ENCODE results near the gene CMSS1.
A peak's percentile ranks its signal among the peaks of the same experiment; 100 is the strongest.

The CMSS1 gene

DNA sequence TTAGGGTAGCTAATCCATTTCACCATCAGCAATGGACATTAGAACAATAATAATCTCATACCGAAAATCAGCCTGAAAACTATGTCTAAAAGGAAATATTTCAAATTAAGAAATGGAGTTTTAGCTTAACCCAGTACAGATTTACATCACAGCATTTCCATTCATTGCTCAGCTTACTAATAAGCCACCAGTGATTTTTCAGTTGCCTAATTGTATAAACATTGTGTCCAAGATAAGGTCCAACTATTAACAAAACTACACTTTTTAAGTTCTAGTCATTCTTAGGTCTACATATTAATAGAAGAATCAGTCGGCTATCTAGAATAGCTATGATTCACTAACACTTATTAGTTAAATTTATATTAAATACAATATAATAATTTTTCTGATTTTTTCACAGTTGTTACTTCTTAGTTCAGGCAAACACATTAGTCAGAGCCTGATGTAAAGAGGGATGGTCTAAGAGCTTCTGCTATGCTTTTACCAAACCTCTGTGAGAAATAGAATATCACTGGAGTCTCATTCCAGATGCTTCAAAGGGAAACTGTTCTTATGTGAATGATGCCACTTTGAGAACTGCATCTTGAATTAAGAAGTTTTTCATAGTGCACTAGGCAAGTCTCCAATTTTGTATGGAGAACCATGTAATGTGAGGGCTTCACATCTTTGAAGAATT is 74.1 kb downstream of the CMSS1 start:
- Histone ChIP-seq H3K36me3 (ENCODE audit: control insufficient read depth, insufficient read depth, low read length) (no peaks in the 10 kb centered on the region), H3K4me1 (ENCODE audit: control insufficient read depth, insufficient read depth, low read length) (peaks cover 34% of the 10 kb centered on the region), H3K27ac (ENCODE audit: low read depth, low read length) (no peak overlapping the region), H3K9ac (ENCODE audit: low read length) (no peak overlapping the region), H3K9me3 (ENCODE audit: control insufficient read depth, insufficient read depth, low read depth, low read length) (no peaks in the 10 kb centered on the region), H3K4me3 (ENCODE audit: low read depth, low read length) (no peak overlapping the region), H3K27me3 (ENCODE audit: control insufficient read depth, insufficient read depth, low read length) (no peaks in the 10 kb centered on the region)

DNA sequence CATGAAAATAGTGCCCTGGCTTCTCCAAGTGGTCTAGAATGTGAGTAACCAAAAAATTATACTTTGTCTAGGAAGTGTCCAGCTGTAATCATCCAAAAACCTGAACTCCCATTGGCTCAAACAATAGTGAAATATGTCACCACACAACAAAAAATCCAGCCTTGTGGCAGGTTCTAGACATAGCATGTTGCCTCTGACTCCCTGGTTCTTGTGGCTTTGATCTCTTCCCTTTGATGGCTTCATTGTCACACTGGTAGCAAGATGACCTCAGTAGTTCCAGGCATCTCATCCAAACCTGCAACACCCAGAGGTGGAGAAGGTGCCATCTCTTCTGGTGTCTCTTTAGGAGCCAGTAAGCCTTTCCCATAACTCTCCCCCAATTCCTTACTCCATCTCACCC is 74.7 kb downstream of the CMSS1 start:
- Histone ChIP-seq H3K27ac (ENCODE audit: low read depth, low read length) (no peak overlapping the region), H3K27me3 (ENCODE audit: control insufficient read depth, insufficient read depth, low read length) (no peaks in the 10 kb centered on the region), H3K9me3 (ENCODE audit: control insufficient read depth, insufficient read depth, low read depth, low read length) (no peaks in the 10 kb centered on the region), H3K9ac (ENCODE audit: low read length) (no peak overlapping the region), H3K4me3 (ENCODE audit: low read depth, low read length) (no peak overlapping the region), H3K4me1 (ENCODE audit: control insufficient read depth, insufficient read depth, low read length) (peaks cover 35% of the 10 kb centered on the region), H3K36me3 (ENCODE audit: control insufficient read depth, insufficient read depth, low read length) (no peaks in the 10 kb centered on the region)

DNA sequence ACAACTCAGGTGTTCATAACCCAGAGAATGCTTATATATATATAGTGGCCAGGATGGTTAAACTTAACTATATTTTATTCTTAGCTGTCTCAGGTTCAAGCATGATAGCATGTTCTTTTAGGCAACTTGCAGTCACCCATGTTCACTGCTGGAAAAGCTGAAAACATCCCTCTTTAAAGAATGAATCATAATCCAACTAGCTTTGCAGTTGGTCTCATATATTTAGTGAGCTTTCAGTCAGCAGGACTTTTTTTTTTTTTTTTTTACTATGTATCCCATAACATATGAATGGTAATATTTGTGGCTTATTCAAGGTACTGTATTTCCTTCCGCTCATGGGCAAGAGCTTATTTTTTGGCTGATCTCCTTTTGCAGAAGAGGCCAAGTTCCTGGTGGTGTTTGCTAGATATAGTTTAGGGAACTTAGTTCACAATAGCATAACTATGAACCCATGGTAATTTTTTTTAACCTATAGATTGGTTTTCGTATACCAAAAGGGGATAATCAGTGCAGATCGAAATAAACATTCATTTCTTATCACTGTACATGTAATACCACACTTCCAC is 77.6 kb downstream of the CMSS1 start:
- Histone ChIP-seq H3K9me3 (ENCODE audit: control insufficient read depth, insufficient read depth, low read depth, low read length) (no peaks in the 10 kb centered on the region), H3K4me3 (ENCODE audit: low read depth, low read length) (no peak overlapping the region), H3K27me3 (ENCODE audit: control insufficient read depth, insufficient read depth, low read length) (no peaks in the 10 kb centered on the region), H3K27ac (ENCODE audit: low read depth, low read length) (peak overlapping the region; percentile 79; the same call in 1 of the 2 replicates), H3K36me3 (ENCODE audit: control insufficient read depth, insufficient read depth, low read length) (no peaks in the 10 kb centered on the region), H3K4me1 (ENCODE audit: control insufficient read depth, insufficient read depth, low read length) (peaks cover 33% of the 10 kb centered on the region), H3K9ac (ENCODE audit: low read length) (no peak overlapping the region)

DNA sequence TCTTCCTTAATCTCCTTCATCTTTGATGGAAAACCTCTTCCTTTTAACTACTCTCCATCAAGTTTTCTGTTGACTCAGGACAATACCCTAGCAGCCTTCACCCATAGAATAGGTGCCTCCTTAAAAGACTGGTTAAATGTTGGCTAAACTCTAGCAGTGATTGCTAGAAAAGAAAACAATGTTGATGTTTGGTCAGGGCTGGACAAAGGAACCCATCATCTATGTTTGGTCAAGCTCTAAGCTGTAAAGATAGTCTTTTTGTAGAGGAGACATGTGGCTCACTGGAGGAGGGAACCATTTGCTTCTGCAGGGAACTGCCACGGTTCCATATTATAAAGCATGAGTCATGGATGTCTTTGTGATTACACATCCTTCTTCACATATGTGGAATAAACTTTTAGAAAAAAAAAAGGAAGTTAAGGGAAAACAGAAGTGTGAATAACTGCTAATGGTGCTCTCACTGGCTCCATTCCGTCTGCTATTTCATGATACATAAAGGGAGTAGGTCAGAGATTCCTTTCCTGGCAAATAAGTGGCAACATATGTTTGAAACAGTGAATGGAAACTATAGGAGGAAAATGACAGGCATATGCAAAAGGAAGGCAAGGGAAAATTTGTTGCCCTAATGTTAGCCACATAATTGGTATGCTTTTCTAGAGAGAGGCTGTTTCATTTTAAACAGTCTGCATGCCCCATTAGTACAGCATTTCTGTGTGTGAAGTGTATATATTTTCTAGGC is 78.2 kb downstream of the CMSS1 start:
- Histone ChIP-seq H3K36me3 (ENCODE audit: control insufficient read depth, insufficient read depth, low read length) (no peaks in the 10 kb centered on the region), H3K27ac (ENCODE audit: low read depth, low read length) (peak overlapping the region; percentile 79), H3K27me3 (ENCODE audit: control insufficient read depth, insufficient read depth, low read length) (no peaks in the 10 kb centered on the region), H3K9me3 (ENCODE audit: control insufficient read depth, insufficient read depth, low read depth, low read length) (no peaks in the 10 kb centered on the region), H3K4me1 (ENCODE audit: control insufficient read depth, insufficient read depth, low read length) (peaks cover 31% of the 10 kb centered on the region), H3K4me3 (ENCODE audit: low read depth, low read length) (0 out of 2 replicates have a peak overlapping the region, but pooled peaks have one; percentile 0), H3K9ac (ENCODE audit: low read length) (peak overlapping the region; percentile 52)

DNA sequence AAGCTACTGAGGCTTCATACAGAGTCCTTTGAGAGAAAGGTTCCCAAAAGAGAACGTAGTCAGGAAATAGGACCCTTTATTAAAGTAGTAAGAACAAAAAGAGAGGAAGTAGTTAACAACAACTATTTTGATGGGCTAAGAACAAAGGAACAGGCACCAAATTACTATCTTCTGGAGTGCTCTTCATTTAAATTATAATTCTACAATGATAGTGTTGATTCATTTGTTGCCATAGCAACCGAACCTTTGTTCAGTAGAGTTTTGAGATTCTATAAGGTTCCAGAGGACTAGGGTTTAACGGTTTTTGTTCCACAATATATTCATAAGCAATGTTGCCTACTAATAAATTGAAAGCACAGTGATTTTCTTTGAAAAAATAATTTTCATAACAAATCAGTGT is 78.8 kb downstream of the CMSS1 start:
- peak overlapping the region; percentile 52 for H3K9ac ChIP-seq (ENCODE audit: low read length)
- no peaks in the 10 kb centered on the region for H3K36me3 ChIP-seq (ENCODE audit: control insufficient read depth, insufficient read depth, low read length)
- H3K4me3 ChIP-seq (ENCODE audit: low read depth, low read length): 0 out of 2 replicates have a peak overlapping the region, but pooled peaks have one; percentile 0
- no peaks in the 10 kb centered on the region for H3K9me3 ChIP-seq (ENCODE audit: control insufficient read depth, insufficient read depth, low read depth, low read length)
- H3K4me1 ChIP-seq (ENCODE audit: control insufficient read depth, insufficient read depth, low read length): peaks cover 28% of the 10 kb centered on the region
- no peaks in the 10 kb centered on the region for H3K27me3 ChIP-seq (ENCODE audit: control insufficient read depth, insufficient read depth, low read length)
- peak overlapping the region; percentile 79 for H3K27ac ChIP-seq (ENCODE audit: low read depth, low read length)

DNA sequence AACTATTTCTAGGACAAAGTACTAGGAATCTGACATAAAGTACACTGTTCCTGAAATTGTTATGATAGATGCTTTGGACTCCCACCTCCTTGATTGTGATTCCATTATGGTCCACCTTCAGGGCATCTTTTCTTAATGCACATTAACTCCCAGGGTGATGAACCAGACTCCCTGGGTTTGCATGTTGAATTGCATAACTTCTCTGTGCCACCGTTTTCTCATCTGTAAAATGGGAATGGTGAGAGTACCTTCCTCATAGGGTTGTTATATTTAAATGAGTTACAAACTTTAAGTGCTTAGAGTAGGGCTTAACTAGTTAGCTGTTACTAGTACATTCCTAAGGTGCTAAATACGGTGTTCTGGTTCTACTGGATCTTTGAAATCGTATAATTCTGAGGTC is 81.9 kb downstream of the CMSS1 start:
- peaks cover 30% of the 10 kb centered on the region for H3K4me1 ChIP-seq (ENCODE audit: control insufficient read depth, insufficient read depth, low read length)
- H3K27ac ChIP-seq (ENCODE audit: low read depth, low read length): no peak overlapping the region
- H3K27me3 ChIP-seq (ENCODE audit: control insufficient read depth, insufficient read depth, low read length): no peaks in the 10 kb centered on the region
- H3K4me3 ChIP-seq (ENCODE audit: low read depth, low read length): no peak overlapping the region
- no peaks in the 10 kb centered on the region for H3K36me3 ChIP-seq (ENCODE audit: control insufficient read depth, insufficient read depth, low read length)
- H3K9ac ChIP-seq (ENCODE audit: low read length): no peak overlapping the region
- H3K9me3 ChIP-seq (ENCODE audit: control insufficient read depth, insufficient read depth, low read depth, low read length): no peaks in the 10 kb centered on the region

DNA sequence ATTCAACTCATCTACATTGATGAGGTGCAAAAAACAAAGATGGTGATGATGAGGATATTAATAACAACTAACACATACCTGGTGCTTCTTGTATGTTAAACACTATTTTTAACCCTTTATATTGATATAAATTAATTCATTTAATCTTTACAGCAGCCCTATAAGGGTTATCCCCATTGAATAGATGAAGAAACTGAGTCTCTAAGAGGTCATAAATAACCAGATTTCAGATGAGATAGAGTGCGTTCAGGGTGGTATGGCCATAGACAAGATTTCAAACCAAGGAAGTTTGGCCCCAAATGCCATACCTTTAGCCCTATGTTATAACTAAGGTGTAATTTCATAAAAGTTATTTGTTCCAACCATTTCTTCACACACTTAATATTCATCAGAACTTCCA is 82.6 kb downstream of the CMSS1 start:
- H3K4me3 ChIP-seq (ENCODE audit: low read depth, low read length): no peak overlapping the region
- no peaks in the 10 kb centered on the region for H3K9me3 ChIP-seq (ENCODE audit: control insufficient read depth, insufficient read depth, low read depth, low read length)
- no peaks in the 10 kb centered on the region for H3K36me3 ChIP-seq (ENCODE audit: control insufficient read depth, insufficient read depth, low read length)
- no peak overlapping the region for H3K27ac ChIP-seq (ENCODE audit: low read depth, low read length)
- no peaks in the 10 kb centered on the region for H3K27me3 ChIP-seq (ENCODE audit: control insufficient read depth, insufficient read depth, low read length)
- H3K9ac ChIP-seq (ENCODE audit: low read length): no peak overlapping the region
- H3K4me1 ChIP-seq (ENCODE audit: control insufficient read depth, insufficient read depth, low read length): peaks cover 24% of the 10 kb centered on the region

DNA sequence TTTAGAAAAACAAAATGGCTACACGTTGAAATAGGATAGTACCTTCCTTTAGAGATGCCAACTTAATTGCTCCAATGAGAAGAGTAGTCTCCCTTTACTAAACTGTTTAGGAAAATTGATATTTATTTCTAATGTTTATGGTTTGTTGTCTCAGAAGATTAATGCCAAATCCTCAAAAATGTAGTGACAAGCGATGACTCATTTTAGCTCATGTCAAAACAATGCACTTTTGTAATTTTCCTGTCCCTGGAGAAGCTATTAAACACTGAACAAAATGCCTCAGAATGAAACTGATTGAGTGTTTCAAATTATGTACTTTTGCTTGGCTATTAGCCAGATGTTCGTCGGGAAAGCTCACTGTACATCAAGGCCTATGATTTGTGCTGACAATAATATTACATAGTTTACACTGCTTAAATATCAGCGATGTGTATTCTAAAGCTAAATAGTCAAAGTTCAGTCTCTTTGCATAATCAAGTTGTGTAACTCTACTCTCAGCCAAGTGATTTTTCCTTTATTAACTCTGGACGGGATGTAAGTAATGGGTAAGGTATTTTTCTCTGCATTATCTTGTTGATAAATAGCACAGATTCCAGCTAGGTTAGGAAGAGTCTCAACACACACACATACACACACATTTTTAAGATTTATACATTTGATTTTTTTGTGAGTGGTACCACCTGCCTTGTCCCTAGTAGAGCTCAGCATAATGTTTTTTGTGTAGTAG is 83.7 kb downstream of the CMSS1 start:
- peaks cover 12% of the 10 kb centered on the region for H3K4me1 ChIP-seq (ENCODE audit: control insufficient read depth, insufficient read depth, low read length)
- H3K27me3 ChIP-seq (ENCODE audit: control insufficient read depth, insufficient read depth, low read length): no peaks in the 10 kb centered on the region
- no peaks in the 10 kb centered on the region for H3K9me3 ChIP-seq (ENCODE audit: control insufficient read depth, insufficient read depth, low read depth, low read length)
- no peak overlapping the region for H3K27ac ChIP-seq (ENCODE audit: low read depth, low read length)
- H3K9ac ChIP-seq (ENCODE audit: low read length): no peak overlapping the region
- no peaks in the 10 kb centered on the region for H3K36me3 ChIP-seq (ENCODE audit: control insufficient read depth, insufficient read depth, low read length)
- H3K4me3 ChIP-seq (ENCODE audit: low read depth, low read length): no peak overlapping the region

DNA sequence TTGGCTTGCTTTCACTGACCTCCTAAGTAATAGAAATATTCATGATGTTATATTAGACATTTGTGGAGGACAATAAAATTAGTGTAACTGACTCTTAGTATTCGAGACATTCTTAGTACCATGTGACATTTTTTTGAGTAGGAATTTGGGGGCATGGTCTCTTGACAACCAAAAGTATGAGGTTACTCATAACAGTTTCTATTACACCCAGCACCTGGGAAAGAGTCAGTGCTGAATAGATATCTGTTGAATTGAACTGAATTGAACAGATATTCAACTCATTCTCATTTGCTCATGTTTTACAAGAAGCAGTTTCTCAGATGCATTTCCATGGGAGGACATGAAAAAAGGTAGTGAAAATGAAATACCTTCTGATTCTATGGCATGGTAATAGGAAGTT is 84.4 kb downstream of the CMSS1 start:
- H3K27me3 ChIP-seq (ENCODE audit: control insufficient read depth, insufficient read depth, low read length): no peaks in the 10 kb centered on the region
- H3K36me3 ChIP-seq (ENCODE audit: control insufficient read depth, insufficient read depth, low read length): no peaks in the 10 kb centered on the region
- H3K9ac ChIP-seq (ENCODE audit: low read length): no peak overlapping the region
- peaks cover 7% of the 10 kb centered on the region; the same call in 1 of the 2 replicates for H3K4me1 ChIP-seq (ENCODE audit: control insufficient read depth, insufficient read depth, low read length)
- H3K4me3 ChIP-seq (ENCODE audit: low read depth, low read length): no peak overlapping the region
- no peaks in the 10 kb centered on the region for H3K9me3 ChIP-seq (ENCODE audit: control insufficient read depth, insufficient read depth, low read depth, low read length)
- no peak overlapping the region for H3K27ac ChIP-seq (ENCODE audit: low read depth, low read length)

DNA sequence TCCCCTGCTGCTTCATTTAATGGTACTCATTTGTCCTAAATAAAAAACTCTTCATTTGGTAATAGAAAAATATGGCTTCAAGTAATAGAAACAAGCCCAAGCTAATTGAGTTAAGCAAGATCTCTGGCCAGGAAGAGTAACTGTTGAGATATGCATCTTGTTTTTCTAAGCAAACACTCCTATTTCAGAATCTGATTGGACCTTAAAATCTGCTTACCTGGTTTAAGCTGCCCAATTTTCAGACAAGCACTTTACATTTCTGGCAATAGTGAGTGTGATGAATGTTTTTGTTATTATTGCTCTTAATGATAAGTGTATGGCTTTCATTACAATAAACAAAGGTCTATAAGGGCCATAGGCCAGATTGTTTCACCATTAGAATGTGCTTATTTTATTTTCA is 86.2 kb downstream of the CMSS1 start:
- no peak overlapping the region for H3K27ac ChIP-seq (ENCODE audit: low read depth, low read length)
- no peaks in the 10 kb centered on the region for H3K36me3 ChIP-seq (ENCODE audit: control insufficient read depth, insufficient read depth, low read length)
- H3K27me3 ChIP-seq (ENCODE audit: control insufficient read depth, insufficient read depth, low read length): no peaks in the 10 kb centered on the region
- no peak overlapping the region for H3K9ac ChIP-seq (ENCODE audit: low read length)
- H3K9me3 ChIP-seq (ENCODE audit: control insufficient read depth, insufficient read depth, low read depth, low read length): no peaks in the 10 kb centered on the region
- H3K4me1 ChIP-seq (ENCODE audit: control insufficient read depth, insufficient read depth, low read length): peaks cover 7% of the 10 kb centered on the region; the same call in 1 of the 2 replicates
- no peak overlapping the region for H3K4me3 ChIP-seq (ENCODE audit: low read depth, low read length)

Data from HUES6 (cell line).